Epithelial cell of prostate (primary cell): ENCODE measurements around the gene MLPH.

ENCODE experiments used
- DNase-seq: peaks from one replicate; pipeline ENCODE4 v3.0.0-alpha.2; 2011; ENCODE audit warnings: low read depth, low spot score
- H3K27ac ChIP-seq: fragments of 450-650 bp; 2 replicates; pipeline ENCODE4 v1.5.1; 2017; ENCODE audit warnings: mild to moderate bottlenecking

Gene MLPH

GRCh38 chr2:237496428-237496827 is 9.4 kb downstream of the MLPH start:
- H3K27ac ChIP-seq: no peak overlapping the region
- DNase-seq: no peak

- DNase-seq: no peak
- H3K27ac ChIP-seq: no peak overlapping the region
Measured at GRCh38 chr2:237497009-237497837, 10.2 kb downstream of the MLPH start.

GRCh38 chr2:237497838-237498186 is 10.8 kb downstream of the MLPH start:
- no peak overlapping the region for H3K27ac ChIP-seq
- no peak for DNase-seq

GRCh38 chr2:237498341-237498740 is 11.3 kb downstream of the MLPH start:
- no peak overlapping the region for H3K27ac ChIP-seq

GRCh38 chr2:237500681-237501424 is 13.8 kb downstream of the MLPH start:
- no peak for DNase-seq
- H3K27ac ChIP-seq: peak overlapping the region; percentile 53

More at GRCh38 chr2:237498341-237498740, 11.3 kb downstream of the MLPH start:
- no peak for DNase-seq

GRCh38 chr2:237501892-237502513 is 15.0 kb downstream of the MLPH start:
- DNase-seq: no peak
- peak overlapping the region; percentile 53 for H3K27ac ChIP-seq

GRCh38 chr2:237503201-237503600 is 16.1 kb downstream of the MLPH start:
- H3K27ac ChIP-seq: peak overlapping the region; percentile 53
- DNase-seq: no peak

GRCh38 chr2:237505188-237505939 is 18.3 kb downstream of the MLPH start:
- no peak for DNase-seq

GRCh38 chr2:237507512-237507911 is 20.5 kb downstream of the MLPH start:
- no peak overlapping the region for H3K27ac ChIP-seq
- DNase-seq: no peak

More at GRCh38 chr2:237505188-237505939, 18.3 kb downstream of the MLPH start:
- no peak overlapping the region for H3K27ac ChIP-seq

- no peak for DNase-seq
- no peak overlapping the region for H3K27ac ChIP-seq
Measured at GRCh38 chr2:237508361-237508760, 21.3 kb downstream of the MLPH start.

- DNase-seq: no peak
- H3K27ac ChIP-seq: no peak overlapping the region
Measured at GRCh38 chr2:237509151-237509550, 22.1 kb downstream of the MLPH start.

- no peak for DNase-seq
- no peak overlapping the region for H3K27ac ChIP-seq
Measured at GRCh38 chr2:237509905-237510304, 22.9 kb downstream of the MLPH start.

- no peak overlapping the region for H3K27ac ChIP-seq
- DNase-seq: no peak
Measured at GRCh38 chr2:237510502-237511217, 23.6 kb downstream of the MLPH start.

- DNase-seq: no peak
- H3K27ac ChIP-seq: no peak overlapping the region
Measured at GRCh38 chr2:237511433-237511832, 24.4 kb downstream of the MLPH start.

GRCh38 chr2:237511885-237512405 is 24.9 kb downstream of the MLPH start:
- DNase-seq: no peak
- H3K27ac ChIP-seq: no peak overlapping the region

- H3K27ac ChIP-seq: no peak overlapping the region
- no peak for DNase-seq
Measured at GRCh38 chr2:237512774-237513466, 25.9 kb downstream of the MLPH start.

GRCh38 chr2:237513693-237514092 is 26.6 kb downstream of the MLPH start:
- no peak overlapping the region for H3K27ac ChIP-seq
- no peak for DNase-seq

- H3K27ac ChIP-seq: no peak overlapping the region
- no peak for DNase-seq
Measured at GRCh38 chr2:237514474-237515130, 27.6 kb downstream of the MLPH start.
